T-helper 1 cell treated with Interleukin-12 subunit alpha and Interleukin-12 subunit beta and Interleukin-4 antibody, amounts not matched to agents 30 μg/mL and 1 μg/mL, for 36 hours (primary cell): ENCODE data around the gene STK17A.
"Not testable (repeated sequence)": the region's sequence is repeated elsewhere in the genome, so short reads cannot be mapped to it uniquely, and the experiment has no call there.

Experiments used
- H3K27ac Mint-ChIP-seq: one replicate; pipeline ENCODE4 v1.8.0; 2021; ENCODE audit warnings: mild to moderate bottlenecking, mixed read lengths
- H3K27me3 Mint-ChIP-seq: one replicate; pipeline ENCODE4 v1.8.0; 2021; ENCODE audit warnings: low read depth, mixed read lengths
- H3K36me3 Mint-ChIP-seq: one replicate; pipeline ENCODE4 v1.8.0; 2021; ENCODE audit warnings: low read depth, mixed read lengths
- H3K4me1 Mint-ChIP-seq: one replicate; pipeline ENCODE4 v1.8.0; 2021; ENCODE audit warnings: low read depth, mixed read lengths
- H3K4me3 Mint-ChIP-seq: one replicate; pipeline ENCODE4 v1.8.0; 2021; ENCODE audit warnings: mild to moderate bottlenecking, moderate library complexity, mixed read lengths
- H3K9me3 Mint-ChIP-seq: one replicate; pipeline ENCODE4 v1.8.0; 2021; ENCODE audit warnings: mixed read lengths

STK17A gene

DNA sequence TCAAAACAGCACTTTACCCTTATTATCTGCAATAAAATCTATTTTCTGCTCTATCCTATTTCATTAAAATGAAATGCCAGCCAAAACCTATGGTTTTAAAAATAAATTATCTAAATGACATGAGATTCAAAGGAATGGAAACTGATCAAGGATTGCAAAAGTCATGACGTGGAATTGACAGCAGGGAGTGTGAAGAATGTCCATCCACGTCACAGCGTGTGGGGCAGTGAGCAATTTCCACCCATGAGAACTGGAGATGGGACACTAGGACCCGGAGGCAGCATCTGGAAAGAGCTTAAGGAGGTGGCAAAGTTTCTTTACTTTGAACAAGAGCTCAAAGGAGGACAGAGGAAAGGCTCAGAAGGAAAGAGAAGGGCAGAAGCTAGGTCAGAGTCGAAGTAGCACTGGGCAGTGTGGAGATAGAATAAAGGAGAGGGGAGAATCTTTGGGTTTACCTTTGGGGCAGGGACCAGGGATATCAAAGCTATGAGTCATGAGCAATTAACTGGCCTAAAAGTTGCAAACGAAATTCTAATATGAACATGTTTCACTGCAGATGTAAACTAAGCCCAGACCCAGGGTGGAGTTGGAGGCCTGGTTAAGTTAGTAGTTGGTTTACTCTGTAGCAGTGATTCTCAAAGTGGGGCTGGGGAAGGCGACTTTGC is 24.9 kb upstream of the STK17A start:
- H3K4me3 Mint-ChIP-seq, result no peak overlapping the region
- H3K9me3 Mint-ChIP-seq, result no peaks in the 10 kb centered on the region
- H3K27ac Mint-ChIP-seq, result no peak overlapping the region
- H3K27me3 Mint-ChIP-seq, result peaks cover 25% of the 10 kb centered on the region
- H3K36me3 Mint-ChIP-seq, result no peaks in the 10 kb centered on the region
- H3K4me1 Mint-ChIP-seq, result peaks cover 16% of the 10 kb centered on the region

DNA sequence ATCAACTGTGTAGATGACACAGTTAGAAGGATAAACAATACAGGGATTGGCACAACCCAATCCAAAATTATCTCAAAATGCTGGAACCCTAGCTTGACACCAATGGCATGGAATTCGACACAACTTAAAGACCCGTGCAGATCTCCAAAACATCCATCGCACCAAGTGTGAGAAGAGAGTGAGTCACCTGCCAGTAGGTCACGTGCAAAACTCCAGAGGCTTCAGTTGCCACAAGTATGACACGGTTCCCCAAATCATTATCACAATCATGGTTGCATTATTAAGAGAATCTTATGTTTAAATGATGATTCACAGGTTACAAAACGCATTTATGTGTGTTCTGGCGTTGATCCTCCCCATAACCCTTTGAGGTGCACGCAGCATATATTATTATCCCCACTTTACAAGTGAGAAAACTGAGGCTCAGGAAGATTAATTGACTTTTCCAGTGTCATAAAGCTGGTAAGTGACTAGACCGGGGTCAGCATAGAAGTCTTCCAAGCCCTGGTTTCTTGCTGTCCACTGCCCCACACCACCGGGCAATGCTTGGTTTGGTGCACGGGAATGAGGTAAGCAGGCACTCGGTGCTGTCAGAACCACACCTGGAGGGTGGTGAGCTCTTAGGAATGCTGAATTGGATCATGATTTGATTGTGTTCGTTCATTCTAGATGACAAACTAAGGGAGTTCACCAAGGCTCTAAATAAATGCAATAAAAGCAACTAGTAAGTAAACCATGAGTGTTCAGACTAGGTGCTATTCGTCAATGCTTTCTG is 23.6 kb upstream of the STK17A start:
- peaks cover 9% of the 10 kb centered on the region for H3K4me1 Mint-ChIP-seq
- no peaks in the 10 kb centered on the region for H3K36me3 Mint-ChIP-seq
- peaks cover 32% of the 10 kb centered on the region for H3K27me3 Mint-ChIP-seq
- no peak overlapping the region for H3K4me3 Mint-ChIP-seq
- no peaks in the 10 kb centered on the region for H3K9me3 Mint-ChIP-seq
- no peak overlapping the region for H3K27ac Mint-ChIP-seq

DNA sequence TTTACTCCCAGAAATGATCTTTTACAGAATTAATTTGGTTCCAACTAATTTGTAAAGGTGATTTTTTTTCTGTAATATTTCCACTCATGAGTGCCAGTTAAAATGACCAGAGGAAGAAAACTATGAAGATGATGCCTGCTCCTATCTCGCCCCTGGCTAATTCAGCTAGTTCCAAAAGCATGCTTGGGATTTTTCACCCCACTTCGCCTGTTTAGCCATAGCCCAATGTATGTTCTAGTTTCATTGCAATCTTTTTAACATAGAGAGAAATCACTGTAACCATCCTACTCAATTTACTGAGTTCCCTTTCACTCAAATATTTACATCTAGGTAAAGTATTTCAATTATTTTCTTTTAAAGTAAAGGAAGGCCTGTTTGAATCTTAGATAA is 23.0 kb upstream of the STK17A start:
- Mint-ChIP-seq H3K36me3 (no peaks in the 10 kb centered on the region), H3K27ac (no peak overlapping the region), H3K9me3 (no peaks in the 10 kb centered on the region), H3K4me1 (peaks cover 3% of the 10 kb centered on the region), H3K4me3 (no peak overlapping the region), H3K27me3 (peaks cover 35% of the 10 kb centered on the region)

DNA sequence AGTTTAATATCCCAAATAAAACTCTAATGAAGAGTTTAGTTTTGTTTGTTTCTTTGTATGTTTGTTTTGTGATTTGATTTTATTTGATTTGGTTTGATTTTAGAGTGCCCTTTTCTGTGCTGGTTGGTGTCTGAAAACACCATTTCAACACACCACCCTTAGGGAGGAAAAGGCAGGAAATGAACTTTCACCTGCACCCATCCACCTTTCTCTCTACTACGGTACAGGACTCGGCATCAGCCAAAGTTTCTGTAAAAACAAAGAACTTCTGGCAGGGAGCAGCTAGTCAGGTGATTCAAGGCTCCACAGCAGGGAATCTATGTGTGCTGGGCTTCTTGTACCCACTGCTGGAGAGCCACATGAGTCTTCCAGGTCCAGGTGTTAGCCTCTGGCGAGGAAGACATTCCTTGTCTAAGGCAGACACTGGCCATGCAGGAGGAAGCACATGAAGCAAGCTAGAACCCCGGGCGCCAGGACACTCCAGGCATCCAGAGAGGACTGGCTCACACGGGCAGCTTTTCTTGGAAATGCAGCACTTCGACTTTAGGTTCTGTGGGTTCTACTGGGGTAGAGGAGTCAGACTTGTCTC is 22.1 kb upstream of the STK17A start:
- no peak overlapping the region for H3K27ac Mint-ChIP-seq
- peaks cover 39% of the 10 kb centered on the region for H3K27me3 Mint-ChIP-seq
- no peak overlapping the region for H3K4me3 Mint-ChIP-seq
- no peaks in the 10 kb centered on the region for H3K9me3 Mint-ChIP-seq
- H3K36me3 Mint-ChIP-seq, result no peaks in the 10 kb centered on the region
- H3K4me1 Mint-ChIP-seq, result peaks cover 2% of the 10 kb centered on the region

DNA sequence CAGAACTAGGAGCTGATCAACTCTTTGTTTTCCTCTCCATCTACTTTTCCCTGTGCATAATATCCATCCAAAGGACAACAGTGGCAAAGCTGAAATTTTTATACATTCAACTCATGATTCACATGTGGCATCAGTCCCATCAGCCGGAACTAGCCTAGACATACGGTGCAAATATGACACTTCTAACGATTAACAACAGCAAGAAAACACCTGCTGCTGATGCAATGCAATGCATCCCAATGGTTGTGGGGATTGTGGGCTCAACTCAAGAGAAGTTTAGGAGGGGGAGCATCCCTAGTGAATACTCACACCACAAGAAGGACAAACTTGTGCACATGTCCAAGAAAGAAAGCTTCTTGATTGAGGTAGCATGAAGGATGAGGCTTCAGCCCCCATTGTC is 20.5 kb upstream of the STK17A start:
- H3K27me3 Mint-ChIP-seq, result peaks cover 38% of the 10 kb centered on the region
- H3K4me1 Mint-ChIP-seq, result no peaks in the 10 kb centered on the region
- H3K4me3 Mint-ChIP-seq, result no peak overlapping the region
- H3K9me3 Mint-ChIP-seq, result no peaks in the 10 kb centered on the region
- H3K27ac Mint-ChIP-seq, result no peak overlapping the region
- H3K36me3 Mint-ChIP-seq, result no peaks in the 10 kb centered on the region

DNA sequence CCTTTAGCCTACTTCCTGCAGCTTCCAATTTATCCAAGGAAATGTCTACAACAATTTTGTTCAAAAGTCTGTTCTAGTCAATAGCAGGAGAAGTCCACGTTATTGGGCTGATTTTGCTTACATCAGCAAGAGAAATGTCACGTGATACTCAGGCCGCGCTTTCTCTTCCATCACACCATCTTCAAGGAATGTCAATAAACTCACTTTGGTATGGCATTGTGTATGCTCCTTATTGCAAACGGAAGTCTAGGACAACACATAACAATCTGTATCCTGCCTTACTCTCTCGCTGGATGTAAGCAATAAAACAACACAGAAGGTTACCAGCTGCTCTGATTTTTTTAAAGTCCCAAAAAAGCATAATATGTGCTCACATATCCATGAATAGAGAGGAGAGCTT is 17.1 kb upstream of the STK17A start:
- no peak overlapping the region for H3K27ac Mint-ChIP-seq
- H3K9me3 Mint-ChIP-seq, result no peaks in the 10 kb centered on the region

DNA sequence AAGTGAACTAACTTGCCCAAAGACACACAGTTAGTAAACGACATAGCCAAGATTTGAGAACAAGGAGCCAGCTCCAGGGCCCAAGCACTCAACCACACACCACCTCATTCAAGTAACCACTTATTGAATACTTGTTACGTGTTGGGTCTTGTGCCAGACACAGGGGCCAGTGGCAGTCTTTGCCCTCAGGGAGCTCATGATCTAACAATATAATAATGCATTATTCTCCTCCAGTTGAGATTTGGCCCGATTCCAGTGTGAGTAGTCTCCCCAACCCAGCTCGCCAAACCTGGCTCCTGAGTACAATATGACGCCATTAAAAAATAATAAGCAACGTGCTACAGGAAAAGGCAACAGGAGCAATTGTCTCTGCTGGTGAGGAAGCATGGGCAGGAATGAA is 14.4 kb upstream of the STK17A start:
- no peaks in the 10 kb centered on the region for H3K36me3 Mint-ChIP-seq

More for the DNA sequence above, 17.1 kb upstream of the STK17A start:
- H3K27me3 Mint-ChIP-seq, result peaks cover 34% of the 10 kb centered on the region
- H3K4me3 Mint-ChIP-seq, result no peak overlapping the region
- peaks cover 7% of the 10 kb centered on the region for H3K4me1 Mint-ChIP-seq
- H3K36me3 Mint-ChIP-seq, result no peaks in the 10 kb centered on the region

DNA sequence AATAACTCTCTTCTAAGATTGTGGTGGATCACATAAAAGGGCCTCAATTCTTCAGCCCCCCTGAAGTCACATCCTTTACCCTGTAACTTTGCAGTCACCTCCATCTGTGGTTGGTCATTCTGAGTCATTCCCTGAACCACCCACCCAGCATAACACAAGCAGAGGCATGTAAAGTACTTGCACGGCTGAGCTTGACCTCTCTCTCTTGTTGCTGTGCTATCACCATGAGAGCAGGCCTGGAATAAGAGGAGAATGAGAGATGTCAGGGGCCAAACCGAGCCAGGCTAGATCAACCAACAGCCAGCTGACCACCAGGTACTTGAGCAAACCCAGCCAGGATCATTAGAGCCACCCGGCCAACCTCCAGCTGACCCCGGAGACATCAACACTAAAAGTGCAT is 13.5 kb upstream of the STK17A start:
- no peaks in the 10 kb centered on the region for H3K9me3 Mint-ChIP-seq
- H3K36me3 Mint-ChIP-seq, result no peaks in the 10 kb centered on the region
- H3K4me1 Mint-ChIP-seq, result peaks cover 18% of the 10 kb centered on the region
- H3K4me3 Mint-ChIP-seq, result no peak overlapping the region
- H3K27me3 Mint-ChIP-seq, result peaks cover 10% of the 10 kb centered on the region
- peak overlapping the region; percentile 24 for H3K27ac Mint-ChIP-seq

More for the DNA sequence above, 14.4 kb upstream of the STK17A start:
- H3K4me1 Mint-ChIP-seq, result peaks cover 18% of the 10 kb centered on the region
- H3K9me3 Mint-ChIP-seq, result no peaks in the 10 kb centered on the region
- peaks cover 12% of the 10 kb centered on the region for H3K27me3 Mint-ChIP-seq
- no peak overlapping the region for H3K4me3 Mint-ChIP-seq
- H3K27ac Mint-ChIP-seq, result no peak overlapping the region

DNA sequence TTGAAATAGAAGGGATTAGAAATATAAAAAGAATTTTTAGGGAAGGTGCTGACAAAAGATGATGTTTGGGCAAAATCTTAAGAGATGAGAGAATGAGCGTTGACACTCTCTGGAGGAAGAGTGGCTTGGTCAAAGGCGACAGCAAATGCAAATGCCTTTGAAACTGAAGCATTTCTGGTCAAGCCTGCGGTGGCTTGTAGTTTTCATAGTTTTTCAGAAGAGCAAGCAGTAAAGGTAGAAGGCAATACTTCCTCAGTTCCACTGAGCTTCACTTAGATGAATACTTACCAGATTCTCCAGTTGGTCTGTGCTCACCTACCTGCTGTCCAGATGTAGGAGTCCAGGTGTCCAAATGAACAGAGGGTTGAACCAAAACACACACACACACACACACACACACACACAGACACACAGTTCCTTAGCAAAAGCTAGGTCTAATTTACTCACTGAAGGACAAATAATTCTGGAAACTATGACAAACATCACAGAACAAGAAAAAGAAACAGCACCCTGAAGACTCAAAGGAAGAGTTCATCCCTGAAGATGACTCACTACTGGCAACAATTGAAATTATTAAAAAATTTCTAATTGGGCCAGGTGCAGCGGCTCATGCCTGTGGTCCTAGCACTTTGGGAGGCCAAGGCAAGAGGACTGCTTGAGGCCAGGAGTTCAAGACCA is 12.1 kb upstream of the STK17A start:
- Mint-ChIP-seq H3K9me3 (no peaks in the 10 kb centered on the region), H3K4me1 (peaks cover 18% of the 10 kb centered on the region), H3K36me3 (no peaks in the 10 kb centered on the region), H3K27ac (peak overlapping the region; percentile 3), H3K4me3 (no peak overlapping the region), H3K27me3 (peaks cover 1% of the 10 kb centered on the region)

DNA sequence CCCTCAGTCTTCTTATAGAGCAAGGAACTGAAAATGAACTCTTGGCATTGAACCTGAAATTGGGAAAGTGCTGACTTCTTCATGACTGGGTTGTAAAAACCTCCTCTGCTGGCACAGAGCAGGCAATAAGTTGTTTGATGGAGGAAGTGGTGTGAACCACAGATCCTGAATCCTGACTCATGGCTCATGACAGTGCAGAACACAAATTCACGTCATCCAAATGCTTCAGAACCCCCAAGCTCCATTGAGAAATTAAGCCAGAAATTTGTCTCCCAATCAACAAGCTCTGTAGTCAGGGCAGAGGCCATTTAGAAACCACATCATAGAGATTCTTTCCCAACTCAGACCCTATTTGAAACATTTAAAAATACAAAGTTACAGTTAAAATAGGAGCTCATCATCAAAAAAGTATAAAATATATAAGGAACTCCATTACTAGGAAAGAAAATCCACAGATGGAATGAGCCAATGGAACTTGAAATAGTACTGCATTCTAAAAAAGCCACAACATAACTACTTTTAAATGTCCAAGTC is 10.3 kb upstream of the STK17A start:
- peaks cover 2% of the 10 kb centered on the region for H3K36me3 Mint-ChIP-seq
- no peaks in the 10 kb centered on the region for H3K9me3 Mint-ChIP-seq
- no peak overlapping the region for H3K4me3 Mint-ChIP-seq
- H3K4me1 Mint-ChIP-seq, result peaks cover 21% of the 10 kb centered on the region
- peak overlapping the region; percentile 23 for H3K27ac Mint-ChIP-seq
- no peaks in the 10 kb centered on the region for H3K27me3 Mint-ChIP-seq

DNA sequence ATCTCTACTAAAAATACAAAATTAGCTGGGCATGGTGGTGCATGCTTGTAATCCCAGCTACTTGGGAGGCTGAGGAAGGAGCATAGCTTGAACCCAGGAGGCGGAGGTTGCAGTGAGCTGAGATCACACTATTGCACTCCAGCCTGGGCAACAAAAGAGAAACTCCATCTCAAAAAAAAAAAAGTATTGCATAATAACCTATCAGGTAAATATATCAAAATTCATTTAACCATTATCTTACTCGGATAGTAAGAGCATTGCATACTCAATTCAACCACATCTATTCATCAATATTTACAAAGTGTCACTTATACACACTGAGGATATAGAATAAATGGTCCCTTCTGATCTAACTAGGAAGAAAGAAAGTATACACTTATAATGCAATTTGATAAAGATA is 9.1 kb upstream of the STK17A start:
- H3K27me3 Mint-ChIP-seq, H3K27ac Mint-ChIP-seq, H3K4me3 Mint-ChIP-seq, H3K9me3 Mint-ChIP-seq, H3K36me3 Mint-ChIP-seq: not testable (repeated sequence)
- H3K4me1 Mint-ChIP-seq, result peaks cover 25% of the 10 kb centered on the region

DNA sequence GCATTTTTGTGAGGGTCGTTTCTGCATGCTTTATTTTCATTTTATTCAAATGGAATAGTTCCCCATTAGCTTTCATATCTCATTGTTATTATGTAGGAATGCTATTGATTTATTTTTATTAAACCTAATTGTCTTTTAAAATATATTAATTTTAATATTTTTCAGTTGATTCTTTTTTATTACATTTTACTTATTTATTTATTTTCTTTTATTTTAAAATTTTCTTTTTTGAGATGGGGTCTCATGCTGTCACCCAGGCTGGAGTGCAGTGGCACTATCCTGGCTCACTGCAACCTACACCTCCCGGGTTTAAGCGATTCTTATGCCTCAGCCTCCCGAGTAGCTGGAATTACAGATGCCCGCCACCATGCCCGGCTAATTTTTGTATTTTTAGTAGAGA is 7.4 kb upstream of the STK17A start:
- H3K27me3 Mint-ChIP-seq, result peaks cover 2% of the 10 kb centered on the region
- H3K4me3 Mint-ChIP-seq, result no peak overlapping the region
- H3K36me3 Mint-ChIP-seq, result peaks cover 9% of the 10 kb centered on the region
- no peak overlapping the region for H3K27ac Mint-ChIP-seq
- H3K9me3 Mint-ChIP-seq, result no peaks in the 10 kb centered on the region
- H3K4me1 Mint-ChIP-seq, result peaks cover 23% of the 10 kb centered on the region

DNA sequence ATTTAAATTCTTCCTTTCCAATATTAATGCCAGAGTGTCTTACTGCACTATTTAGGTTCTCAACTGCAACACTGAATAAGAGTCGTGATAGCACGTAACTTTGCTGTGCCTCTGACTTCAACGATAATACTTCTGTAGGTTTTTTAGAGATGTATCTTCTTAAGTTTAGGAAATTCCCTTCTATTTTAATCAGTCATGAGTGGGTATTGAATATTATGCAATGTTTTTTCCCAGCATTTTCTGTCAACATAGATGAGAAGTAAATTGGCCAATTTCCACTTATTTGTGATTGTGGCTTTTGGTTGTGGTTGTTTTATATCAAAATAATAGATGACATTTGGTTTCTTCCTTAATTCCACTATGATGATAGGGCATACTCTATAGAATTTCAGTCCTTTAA is 6.7 kb upstream of the STK17A start:
- H3K36me3 Mint-ChIP-seq, result peaks cover 9% of the 10 kb centered on the region
- peaks cover 20% of the 10 kb centered on the region for H3K4me1 Mint-ChIP-seq
- peaks cover 9% of the 10 kb centered on the region for H3K27me3 Mint-ChIP-seq
- H3K9me3 Mint-ChIP-seq, result no peaks in the 10 kb centered on the region
- H3K4me3 Mint-ChIP-seq, result no peak overlapping the region
- H3K27ac Mint-ChIP-seq, result no peak overlapping the region

DNA sequence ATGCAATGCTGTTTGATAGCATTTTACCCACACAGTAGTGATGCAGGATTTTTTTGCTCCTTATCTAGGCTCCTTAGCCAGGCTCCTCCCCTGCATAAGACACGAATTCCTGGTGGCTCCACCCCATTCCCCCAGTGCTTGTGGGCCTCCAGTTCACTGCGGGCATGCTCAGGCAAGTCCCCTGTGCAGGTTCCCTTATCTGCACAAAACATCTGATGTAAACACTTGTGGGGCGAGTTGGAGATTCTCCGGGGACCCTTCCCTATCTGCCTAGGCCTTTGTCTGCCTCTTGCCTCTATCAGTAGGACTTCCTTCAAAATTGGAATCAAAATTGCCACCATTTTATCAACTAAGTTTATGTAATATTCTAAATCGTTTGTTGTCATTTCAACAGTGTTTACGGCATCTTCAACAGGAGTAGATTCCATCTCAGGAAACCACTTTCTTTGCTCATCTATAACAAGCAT is 5.4 kb upstream of the STK17A start:
- H3K4me1 Mint-ChIP-seq, result peaks cover 21% of the 10 kb centered on the region
- H3K9me3 Mint-ChIP-seq, result no peaks in the 10 kb centered on the region
- peaks cover 22% of the 10 kb centered on the region for H3K27me3 Mint-ChIP-seq
- no peak overlapping the region for H3K27ac Mint-ChIP-seq
- H3K4me3 Mint-ChIP-seq, result no peak overlapping the region
- H3K36me3 Mint-ChIP-seq, result peaks cover 9% of the 10 kb centered on the region
